Retinal pigment epithelial cell (primary cell): Measurements from ENCODE around the gene ANKRD34C.
A peak's percentile ranks its signal among the peaks of the same experiment; 100 is the strongest.

Experiments
- DNase-seq: peaks from one replicate; pipeline ENCODE4 v3.0.0-alpha.2; 2010; ENCODE audit warnings: low read depth
- H3K4me3 ChIP-seq: 2 replicates; pipeline ENCODE4 v1.5.1; 2011; ENCODE audit warnings: mild to moderate bottlenecking, low read length, control low read depth, moderate library complexity
- CTCF ChIP-seq: conservative IDR thresholded peaks from 2 replicates; pipeline ENCODE4 v1.5.1; 2011; ENCODE audit warnings: low read depth, low read length, control low read depth, inconsistent platforms

Gene ANKRD34C

GRCh38 chr15:79282371-79283251 is at the start of gene ANKRD34C:
Gene ANKRD34C (plus strand): TSS chr15:79282722. CDS start chr15:79293285, 10,563 bp downstream.
- TF ChIP-seq CTCF = no peak
- H3K4me3 ChIP-seq = no peak within 1 kb of the TSS
- DNase-seq = no peak

GRCh38 chr15:79233236-79233635 is 49.3 kb upstream of the ANKRD34C start:
- DNase-seq = no peak
- TF ChIP-seq CTCF = no peak
- no peak overlapping the region for H3K4me3 ChIP-seq

- no peak for DNase-seq
- TF ChIP-seq CTCF = no peak
- H3K4me3 ChIP-seq = no peak overlapping the region
These were observed 42.5 kb upstream of the ANKRD34C start for GRCh38 chr15:79240036-79240435.

GRCh38 chr15:79243723-79244122 is 38.8 kb upstream of the ANKRD34C start:
- peak; percentile 7 for DNase-seq
- H3K4me3 ChIP-seq = no peak overlapping the region
- no peak for TF ChIP-seq CTCF

GRCh38 chr15:79244876-79245275 is 37.6 kb upstream of the ANKRD34C start:
- H3K4me3 ChIP-seq = no peak overlapping the region
- DNase-seq = no peak
- no peak for TF ChIP-seq CTCF

GRCh38 chr15:79248183-79248582 is 34.3 kb upstream of the ANKRD34C start:
- DNase-seq = no peak
- no peak for TF ChIP-seq CTCF

GRCh38 chr15:79257454-79257853 is 25.1 kb upstream of the ANKRD34C start:
- DNase-seq = no peak
- TF ChIP-seq CTCF = no peak
- no peak overlapping the region for H3K4me3 ChIP-seq

More at GRCh38 chr15:79248183-79248582, 34.3 kb upstream of the ANKRD34C start:
- H3K4me3 ChIP-seq = no peak overlapping the region
